Measurements from ENCODE around the gene MRPS24.
"Not testable (repeated sequence)": the region's sequence is repeated elsewhere in the genome, so short reads cannot be mapped to it uniquely, and the experiment has no call there.

Gene MRPS24

GRCh38 chr7:43869006-43869866 is at the start of gene MRPS24:
TSS of gene MRPS24 (minus strand) at chr7:43869517. CDS start at chr7:43869495, 22 bp downstream.
- peak within 1 kb of the TSS; percentile 82 for H3K4me3 ChIP-seq (ENCODE audit: low read depth, low read length)

- no peak overlapping the region for H3K4me3 ChIP-seq (ENCODE audit: low read depth, low read length)
These were observed 46.6 kb upstream of the MRPS24 start for GRCh38 chr7:43915907-43916306.

- H3K4me3 ChIP-seq (ENCODE audit: low read depth, low read length) = no peak overlapping the region
These were observed 45.5 kb upstream of the MRPS24 start for GRCh38 chr7:43914795-43915194.

DNA sequence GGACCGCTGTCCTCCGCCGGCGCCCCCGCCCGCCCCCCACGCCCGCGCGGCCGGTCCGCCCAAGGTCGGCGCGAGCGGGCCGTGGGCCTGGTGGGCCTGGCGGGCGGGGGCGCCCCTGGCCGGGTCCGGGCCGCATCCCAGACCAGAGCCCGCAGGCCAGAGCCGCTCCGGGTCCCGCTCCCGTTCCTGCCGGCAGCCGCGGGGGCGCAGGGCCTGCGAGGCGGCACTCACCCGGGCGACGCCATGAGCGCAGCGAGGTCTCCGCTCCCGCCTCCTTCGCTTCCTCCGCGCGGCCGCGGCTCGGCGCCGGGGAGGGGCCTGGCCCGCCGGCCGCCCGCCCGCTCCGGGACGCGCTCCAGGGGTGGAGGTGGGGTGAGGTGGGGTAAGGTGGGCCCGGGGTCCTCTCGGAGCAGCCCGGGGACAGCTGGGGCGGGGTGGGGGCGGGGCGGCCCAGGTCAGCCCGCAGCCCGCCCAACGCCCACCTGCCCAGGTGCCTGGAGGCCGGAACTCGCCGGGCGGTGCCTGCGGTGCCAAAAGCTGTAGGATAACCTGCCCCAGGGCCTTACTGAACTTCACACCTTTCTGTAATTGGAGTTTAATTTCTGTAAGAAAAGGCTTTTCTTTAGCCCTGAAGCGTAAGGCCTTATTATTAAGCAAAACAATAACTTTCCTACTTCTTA is 37.2 kb upstream of the MRPS24 start, which contains the start of gene URGCP:
Gene URGCP (minus strand): TSS at position 266 of the 680 bp plus-strand sequence. CDS start 21 bp downstream, at position 245.
- peak within 1 kb of the TSS; percentile 60 for H3K4me3 ChIP-seq (ENCODE audit: low read depth, low read length)

DNA sequence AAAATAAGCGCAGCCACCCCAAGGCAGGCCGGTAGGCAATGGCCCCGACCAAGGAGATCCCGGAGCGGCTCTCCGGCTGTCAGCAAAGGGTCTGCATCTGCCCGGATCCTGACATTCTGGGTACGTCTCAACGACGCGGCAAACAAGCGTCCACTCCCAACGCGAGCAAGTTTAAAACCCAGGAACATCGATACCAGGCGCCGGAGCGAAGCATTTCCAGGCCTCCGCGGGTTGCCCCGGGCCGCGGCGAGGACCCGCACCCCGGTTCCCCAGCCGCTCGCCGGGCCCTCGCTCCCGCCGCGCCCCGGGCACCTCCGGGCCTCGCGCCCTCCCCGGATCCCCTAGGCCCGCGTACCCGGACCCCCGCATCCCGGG is 36.6 kb upstream of the MRPS24 start:
- peak overlapping the region; percentile 60 for H3K4me3 ChIP-seq (ENCODE audit: low read depth, low read length)

DNA sequence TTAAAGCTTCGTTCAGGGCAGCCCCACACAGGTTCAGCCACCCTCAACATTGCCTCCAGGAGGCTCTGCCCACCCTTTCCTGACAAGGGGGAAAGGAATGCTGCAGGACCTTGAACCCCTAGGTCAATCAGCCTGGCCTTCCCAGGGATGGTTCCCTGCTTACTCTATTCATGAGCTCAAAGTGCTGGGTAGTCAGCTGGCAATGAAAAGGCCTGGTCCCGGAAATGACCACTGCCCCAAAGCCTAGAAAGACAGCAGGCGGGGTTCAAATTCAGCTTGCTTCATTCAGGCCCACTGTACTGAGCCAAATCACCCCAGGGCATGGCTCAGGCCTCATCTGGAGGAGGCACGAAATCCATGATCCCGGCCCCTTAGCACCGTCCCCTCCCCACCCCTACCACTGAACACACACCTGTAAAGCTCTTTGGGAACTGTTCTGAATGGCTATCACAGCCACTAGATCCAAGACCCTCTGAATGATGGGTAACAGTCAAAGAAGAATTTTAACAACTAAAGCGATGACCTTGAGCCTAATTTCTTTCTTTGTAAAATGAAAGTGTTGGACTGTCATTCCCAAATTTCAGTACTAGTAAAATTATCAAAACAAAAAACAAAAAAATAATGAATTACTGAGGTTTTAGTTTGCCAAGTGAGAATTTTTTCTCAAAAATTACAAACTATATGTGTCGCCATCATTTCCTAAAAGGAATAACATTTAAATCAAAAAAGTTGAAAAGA is 36.1 kb upstream of the MRPS24 start:
- H3K4me3 ChIP-seq (ENCODE audit: low read depth, low read length) = peak overlapping the region; percentile 60

- H3K4me3 ChIP-seq (ENCODE audit: low read depth, low read length) = no peak overlapping the region
These were observed 35.4 kb upstream of the MRPS24 start for GRCh38 chr7:43904533-43905208.

- no peak overlapping the region for H3K4me3 ChIP-seq (ENCODE audit: low read depth, low read length)
These were observed 33.3 kb upstream of the MRPS24 start for GRCh38 chr7:43902542-43903054.

- H3K4me3 ChIP-seq (ENCODE audit: low read depth, low read length) = not testable (repeated sequence)
These were observed 29.3 kb upstream of the MRPS24 start for GRCh38 chr7:43898571-43898970.

DNA sequence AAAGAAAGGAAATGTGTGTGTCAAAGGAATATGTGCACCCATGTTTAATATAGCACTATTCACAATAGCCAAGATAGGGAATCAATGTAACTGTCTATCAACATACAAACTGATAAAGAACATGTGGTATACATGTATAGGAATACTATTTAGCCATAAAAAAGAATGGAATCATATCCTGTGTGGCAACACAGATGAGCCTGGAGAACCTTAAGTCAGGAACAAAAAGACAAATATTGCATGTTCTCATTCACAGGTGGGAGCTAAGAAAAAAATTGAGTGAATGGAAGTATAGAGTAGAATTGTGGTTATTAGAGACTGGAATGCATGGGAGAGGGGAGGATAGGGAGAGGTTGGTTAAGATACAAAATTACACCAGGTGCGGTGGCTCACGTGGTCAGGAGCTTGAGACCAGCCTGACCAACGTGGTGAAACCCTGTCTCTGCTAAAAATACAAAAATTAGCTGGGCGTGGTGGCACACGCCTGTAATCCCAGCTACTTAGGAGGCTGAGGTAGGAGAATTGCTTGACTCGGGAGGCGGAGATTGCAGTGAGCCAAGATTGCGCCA is 26.6 kb upstream of the MRPS24 start:
- H3K4me3 ChIP-seq (ENCODE audit: low read depth, low read length) = no peak overlapping the region

- no peak overlapping the region for H3K4me3 ChIP-seq (ENCODE audit: low read depth, low read length)
These were observed 22.0 kb upstream of the MRPS24 start for GRCh38 chr7:43891069-43891955.

DNA sequence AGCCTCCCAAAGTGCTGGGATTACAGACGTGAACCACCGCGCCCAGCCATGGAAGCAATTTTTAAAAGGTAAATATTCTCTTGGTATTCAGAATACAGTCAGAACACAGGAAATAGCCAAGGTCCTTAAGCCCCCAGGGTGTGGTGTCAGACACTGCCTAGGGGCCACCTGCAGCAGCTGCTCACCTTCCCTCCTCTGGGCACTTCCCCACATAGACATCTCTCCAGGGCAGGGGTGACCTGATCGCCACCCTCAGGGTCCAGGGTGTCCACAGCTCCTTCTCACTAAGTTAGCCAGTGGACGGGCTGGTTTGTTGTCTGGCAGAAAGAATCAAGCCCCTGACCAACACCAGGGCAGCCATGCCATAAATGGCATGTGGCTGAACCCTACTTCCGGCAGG is 21.2 kb upstream of the MRPS24 start:
- no peak overlapping the region for H3K4me3 ChIP-seq (ENCODE audit: low read depth, low read length)

DNA sequence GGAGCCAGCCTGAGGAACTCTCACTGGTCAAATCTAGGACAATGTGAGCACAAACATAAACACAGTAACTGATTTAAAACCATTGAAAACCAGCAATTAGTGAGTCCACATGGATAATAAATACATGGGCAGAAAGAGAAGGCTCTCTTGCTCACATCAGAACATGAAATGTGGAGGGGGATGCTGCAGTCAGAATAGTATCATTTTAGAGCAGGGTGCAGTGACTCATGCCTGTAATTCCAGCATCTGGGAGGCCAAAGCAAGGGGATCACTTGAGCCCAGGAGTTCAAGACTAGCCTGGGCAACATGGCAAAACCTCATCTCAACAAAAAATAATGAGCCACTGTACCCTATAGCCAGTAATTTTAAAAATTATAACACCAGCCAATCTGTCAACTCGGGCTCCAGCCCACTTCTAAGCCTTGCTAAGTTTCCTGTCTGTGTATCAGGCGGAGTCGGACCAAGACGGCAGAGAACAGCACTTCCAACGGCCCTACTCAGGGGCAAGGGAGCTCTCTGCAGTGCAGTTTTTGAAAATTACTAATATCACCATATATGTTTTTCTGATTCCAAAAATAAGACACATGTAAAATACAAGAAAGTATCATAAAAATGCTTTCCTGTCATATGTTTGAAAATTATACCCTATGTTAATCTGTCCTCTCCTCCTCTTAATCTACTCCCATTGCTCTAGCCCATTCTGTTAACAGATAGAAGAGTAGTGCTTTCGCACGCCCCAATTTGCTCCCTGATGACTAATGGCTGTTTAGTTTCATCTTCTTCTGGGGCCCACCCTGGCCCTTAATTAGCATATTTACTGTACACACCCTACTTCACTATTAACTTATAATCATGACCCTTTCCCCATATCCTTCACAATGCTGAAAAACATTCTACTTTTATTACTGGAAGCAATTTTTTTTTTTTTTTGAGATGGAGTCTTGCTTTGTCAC is 20.0 kb upstream of the MRPS24 start:
- H3K4me3 ChIP-seq (ENCODE audit: low read depth, low read length) = no peak overlapping the region

GRCh38 chr7:43884617-43885016 is 15.3 kb upstream of the MRPS24 start:
- H3K4me3 ChIP-seq (ENCODE audit: low read depth, low read length) = no peak overlapping the region

DNA sequence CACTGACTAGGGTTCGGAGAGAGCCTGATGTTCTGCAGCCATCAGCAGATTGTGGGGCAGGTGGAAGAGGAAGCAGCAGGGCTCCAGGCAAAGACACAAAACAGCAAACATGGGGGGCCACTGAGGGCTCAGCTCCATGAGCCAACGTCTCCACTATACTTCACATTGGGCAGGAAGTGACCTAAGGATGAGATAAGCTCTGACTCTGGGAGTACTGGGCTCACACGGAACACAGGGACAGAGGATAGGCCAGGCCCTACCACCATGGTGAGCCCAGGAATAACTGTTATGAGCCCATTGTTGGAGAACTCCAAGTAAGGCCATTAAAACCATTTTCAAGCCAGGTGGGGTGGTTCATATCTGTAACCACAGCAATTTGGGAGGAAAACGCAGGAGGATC is 14.9 kb upstream of the MRPS24 start:
- no peak overlapping the region for H3K4me3 ChIP-seq (ENCODE audit: low read depth, low read length)

DNA sequence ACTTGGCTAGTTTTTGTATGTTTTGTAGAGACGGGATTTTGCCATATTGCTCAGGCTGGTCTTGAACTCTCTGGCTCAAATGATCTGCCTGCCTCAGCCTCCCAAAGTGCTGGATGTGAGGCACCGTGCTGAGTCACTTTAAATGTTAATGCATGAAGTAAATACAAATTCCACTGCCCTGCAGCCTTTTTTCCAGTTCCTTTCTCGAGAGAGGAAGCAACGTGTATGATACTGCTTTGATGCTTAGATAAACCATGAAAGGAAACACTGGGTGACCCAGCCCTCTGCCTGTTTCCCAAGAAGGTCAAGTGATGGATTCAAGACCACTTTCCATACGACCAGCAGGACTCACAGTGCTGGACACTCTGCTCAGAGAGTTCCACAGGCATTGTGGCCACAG is 11.3 kb upstream of the MRPS24 start:
- H3K4me3 ChIP-seq (ENCODE audit: low read depth, low read length) = no peak overlapping the region

- no peak overlapping the region for H3K4me3 ChIP-seq (ENCODE audit: low read depth, low read length)
These were observed 10.2 kb upstream of the MRPS24 start for GRCh38 chr7:43879477-43879876.

GRCh38 chr7:43878867-43879266 is 9.6 kb upstream of the MRPS24 start:
- H3K4me3 ChIP-seq (ENCODE audit: low read depth, low read length) = no peak overlapping the region

Measured in iPS-11a (cell line).